Esophagus (tissue), 2 donors: ENCODE measurements around the gene VARS2. TPM values are rescaled to one million over a fixed set of nuclear protein-coding genes. Genes with fewer than 3 reads are reported as not detected.

Experiments used
- H3K27ac ChIP-seq, 2 donors: one replicate each; pipeline ENCODE4 v1.5.1; 2013; ENCODE audit warnings: low read depth in 2 of 2, mild to moderate bottlenecking in 2 of 2, inconsistent platforms in 1 of 2, low read length in 1 of 2, moderate library complexity in 1 of 2
- H3K27me3 ChIP-seq, 2 donors: one replicate each; pipeline ENCODE4 v1.6.1; 2013; ENCODE audit warnings: low read length in 2 of 2, control low read depth in 1 of 2, mild to moderate bottlenecking in 1 of 2; ENCODE audit not compliant: insufficient read depth in 2 of 2, control insufficient read depth in 1 of 2
- H3K36me3 ChIP-seq, 2 donors: one replicate each; pipeline ENCODE4 v1.6.1; 2013; ENCODE audit warnings: low read length in 1 of 2; ENCODE audit not compliant: control insufficient read depth in 2 of 2, insufficient read depth in 2 of 2
- H3K4me1 ChIP-seq, 2 donors: one replicate each; pipeline ENCODE4 v1.6.1; 2013; ENCODE audit warnings: low read length in 1 of 2; ENCODE audit not compliant: control insufficient read depth in 2 of 2, insufficient read depth in 2 of 2
- H3K4me3 ChIP-seq, 2 donors: one replicate each; pipeline ENCODE4 v1.5.1; 2013; ENCODE audit warnings: low read length in 2 of 2, mild to moderate bottlenecking in 2 of 2, low read depth in 1 of 2, moderate library complexity in 1 of 2
- H3K9me3 ChIP-seq, 2 donors: one replicate each; pipeline ENCODE4 v1.6.1; 2013; ENCODE audit warnings: mild to moderate bottlenecking in 2 of 2, low read depth in 1 of 2, low read length in 1 of 2, moderate library complexity in 1 of 2; ENCODE audit not compliant: control insufficient read depth in 2 of 2, insufficient read depth in 1 of 2
- WGBS, 2 donors: extraction: QIAGEN DNeasy Blood & Tissue Kit; methylation state at CpG; one replicate each; pipeline ENCODE4 v1.1.7; 2013; 5-methylcytosine and 5-hydroxymethylcytosine counted together
- polyA plus RNA-seq, 2 donors: library from polyadenylated mRNA; stranded (reverse); fragments of 200-250 nt; gene quantifications; one replicate each; pipeline ENCODE4 v1.2.3, GENCODE V29; 2013
- donor health status: healthy with polysubstance abuse.
- donor health status: Bipolar disorder and iron deficiency.

The VARS2 gene
- polyA plus RNA-seq, 2 donors: 30.0 to 81.5 TPM

DNA sequence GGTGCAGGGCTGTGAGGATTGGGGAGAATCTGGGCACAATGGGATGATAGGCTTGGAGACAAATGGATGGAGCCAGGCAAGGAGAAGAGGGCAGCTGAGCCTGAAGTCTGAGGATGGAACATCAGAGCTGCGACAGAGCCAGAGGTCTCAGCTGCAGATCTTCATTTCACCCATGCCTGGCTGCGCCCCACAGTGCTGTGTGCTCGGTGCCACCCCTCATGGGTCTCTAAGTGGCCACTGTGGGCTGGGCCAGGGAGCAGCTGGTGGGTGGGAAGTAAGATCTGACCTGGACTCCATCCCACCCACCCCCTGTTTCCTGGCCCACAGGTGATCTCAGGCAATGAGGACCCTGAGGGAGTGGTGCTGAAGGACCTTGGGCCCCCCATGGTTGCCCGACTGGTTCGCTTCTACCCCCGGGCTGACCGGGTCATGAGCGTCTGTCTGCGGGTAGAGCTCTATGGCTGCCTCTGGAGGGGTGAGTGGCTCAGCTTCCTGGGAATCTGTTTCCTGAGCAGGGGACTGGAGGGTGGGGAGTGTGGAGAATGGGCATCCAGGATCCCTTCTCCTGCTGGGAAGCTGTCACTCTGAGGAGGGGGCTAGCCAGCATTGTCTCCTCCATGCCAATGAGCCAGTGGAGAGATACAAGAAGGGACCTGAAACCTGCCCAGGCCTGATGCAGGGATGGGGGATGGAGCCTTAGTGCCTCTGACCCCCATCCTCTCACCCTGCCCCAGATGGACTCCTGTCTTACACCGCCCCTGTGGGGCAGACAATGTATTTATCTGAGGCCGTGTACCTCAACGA, 23.2 kb upstream of the VARS2 start:
- H3K9me3 ChIP-seq: no peaks in the 10 kb centered on the region
- WGBS, 2 donors: 72 to 83% methylated on average over 12 of the region's 12 CpGs
- H3K27ac ChIP-seq: peak overlapping the region in 1 of 2 donors; percentile 35
- H3K36me3 ChIP-seq: peaks cover 3 to 65% of the 10 kb centered on the region in 2 donors
- H3K4me3 ChIP-seq: no peak overlapping the region
- no peaks in the 10 kb centered on the region for H3K27me3 ChIP-seq
- peaks cover 2 to 12% of the 10 kb centered on the region in 2 donors for H3K4me1 ChIP-seq

DNA sequence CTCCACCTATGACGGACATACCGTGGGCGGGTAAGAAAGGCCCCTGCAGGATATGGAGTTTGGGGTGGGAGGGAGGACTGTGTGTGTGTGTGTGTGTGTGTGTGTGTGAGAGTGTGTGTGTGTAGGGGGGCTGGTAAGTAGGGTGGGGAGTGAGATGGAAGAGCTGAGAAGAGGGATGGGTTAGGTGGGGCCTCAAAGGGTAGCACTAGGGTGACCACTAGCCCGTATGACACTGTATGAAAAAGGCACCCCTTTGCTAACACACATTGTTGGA, 22.7 kb upstream of the VARS2 start:
- Histone ChIP-seq H3K36me3 (peaks cover 3 to 68% of the 10 kb centered on the region in 2 donors), H3K27ac (no peak overlapping the region), H3K9me3 (no peaks in the 10 kb centered on the region), H3K4me3 (no peak overlapping the region), H3K4me1 (peaks cover 2 to 10% of the 10 kb centered on the region in 2 donors), H3K27me3 (no peaks in the 10 kb centered on the region)
- WGBS, 2 donors: 85 to 86% methylated on average over 4 of the region's 4 CpGs

DNA sequence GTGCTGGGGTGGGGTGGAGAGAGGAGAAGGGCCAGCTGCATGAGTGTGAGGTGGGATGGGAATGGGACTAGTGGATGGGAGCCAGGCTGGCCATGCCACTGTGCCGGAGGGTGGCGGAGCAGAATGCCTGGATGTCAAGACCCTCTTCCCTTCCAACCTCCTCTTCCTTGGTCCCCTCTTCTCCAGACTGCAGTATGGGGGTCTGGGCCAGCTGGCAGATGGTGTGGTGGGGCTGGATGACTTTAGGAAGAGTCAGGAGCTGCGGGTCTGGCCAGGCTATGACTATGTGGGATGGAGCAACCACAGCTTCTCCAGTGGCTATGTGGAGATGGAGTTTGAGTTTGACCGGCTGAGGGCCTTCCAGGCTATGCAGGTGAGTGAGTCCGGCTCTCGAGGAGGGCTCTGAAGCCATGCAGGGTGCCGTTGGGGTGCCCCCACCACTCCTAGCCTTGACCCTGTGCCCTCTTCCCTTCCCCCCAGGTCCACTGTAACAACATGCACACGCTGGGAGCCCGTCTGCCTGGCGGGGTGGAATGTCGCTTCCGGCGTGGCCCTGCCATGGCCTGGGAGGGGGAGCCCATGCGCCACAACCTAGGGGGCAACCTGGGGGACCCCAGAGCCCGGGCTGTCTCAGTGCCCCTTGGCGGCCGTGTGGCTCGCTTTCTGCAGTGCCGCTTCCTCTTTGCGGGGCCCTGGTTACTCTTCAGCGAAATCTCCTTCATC, 22.1 kb upstream of the VARS2 start:
- H3K36me3 ChIP-seq: peaks cover 3 to 74% of the 10 kb centered on the region in 2 donors
- H3K9me3 ChIP-seq: no peaks in the 10 kb centered on the region
- H3K27me3 ChIP-seq: no peaks in the 10 kb centered on the region
- H3K27ac ChIP-seq: no peak overlapping the region
- WGBS, 2 donors: 89 to 91% methylated on average over 15 to 21 of the region's 21 CpGs
- no peak overlapping the region for H3K4me3 ChIP-seq
- peaks cover 0 to 9% of the 10 kb centered on the region in 2 donors for H3K4me1 ChIP-seq

DNA sequence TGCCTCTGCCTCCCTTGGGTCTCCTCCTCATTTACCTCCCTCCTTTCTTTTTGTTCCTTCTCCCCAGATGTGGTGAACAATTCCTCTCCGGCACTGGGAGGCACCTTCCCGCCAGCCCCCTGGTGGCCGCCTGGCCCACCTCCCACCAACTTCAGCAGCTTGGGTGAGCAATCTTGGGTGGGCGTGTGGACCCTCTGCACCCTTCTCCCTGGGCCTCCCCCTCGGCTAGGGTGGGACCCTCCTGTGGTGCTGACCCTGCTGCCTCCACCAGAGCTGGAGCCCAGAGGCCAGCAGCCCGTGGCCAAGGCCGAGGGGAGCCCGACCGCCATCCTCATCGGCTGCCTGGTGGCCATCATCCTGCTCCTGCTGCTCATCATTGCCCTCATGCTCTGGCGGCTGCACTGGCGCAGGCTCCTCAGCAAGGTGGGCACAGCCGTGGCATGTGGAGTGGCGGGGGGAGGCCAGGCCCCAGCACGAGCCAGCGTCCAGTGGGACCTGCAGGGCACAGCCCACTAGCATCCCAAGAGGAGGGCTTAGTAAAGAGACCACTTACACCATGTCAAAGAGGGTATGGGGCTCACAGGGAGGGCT, 20.9 kb upstream of the VARS2 start:
- Histone ChIP-seq H3K36me3 (peaks cover 6 to 84% of the 10 kb centered on the region in 2 donors), H3K4me1 (peaks cover 0 to 9% of the 10 kb centered on the region in 2 donors), H3K9me3 (no peaks in the 10 kb centered on the region), H3K27ac (no peak overlapping the region), H3K27me3 (no peaks in the 10 kb centered on the region), H3K4me3 (no peak overlapping the region)
- 83 to 89% methylated on average over 15 to 16 of the region's 16 CpGs for whole genome bisulfite sequencing, 2 donors

DNA sequence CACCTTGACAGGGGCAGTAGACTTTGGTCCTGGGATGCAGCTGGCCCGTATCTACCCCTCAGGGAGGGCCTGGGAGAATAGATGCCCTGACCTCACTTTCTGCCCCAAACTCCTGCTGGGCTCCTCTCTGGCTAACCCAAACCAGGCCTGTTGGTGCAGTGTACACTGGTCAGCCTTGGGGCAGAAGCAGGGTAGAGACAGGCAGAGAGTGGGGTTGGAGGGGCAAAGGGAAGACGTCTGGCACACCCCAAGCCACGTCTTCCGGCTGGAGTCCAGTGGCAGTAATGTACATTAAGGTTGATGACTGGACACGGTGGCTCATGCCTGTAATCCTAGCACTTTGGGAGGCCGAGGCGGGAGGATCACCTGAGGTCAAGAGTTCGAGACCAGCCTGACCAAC, 20.4 kb upstream of the VARS2 start:
- peaks cover 10 to 86% of the 10 kb centered on the region in 2 donors for H3K36me3 ChIP-seq
- WGBS, 2 donors: 89 to 90% methylated on average over 8 of the region's 8 CpGs

DNA sequence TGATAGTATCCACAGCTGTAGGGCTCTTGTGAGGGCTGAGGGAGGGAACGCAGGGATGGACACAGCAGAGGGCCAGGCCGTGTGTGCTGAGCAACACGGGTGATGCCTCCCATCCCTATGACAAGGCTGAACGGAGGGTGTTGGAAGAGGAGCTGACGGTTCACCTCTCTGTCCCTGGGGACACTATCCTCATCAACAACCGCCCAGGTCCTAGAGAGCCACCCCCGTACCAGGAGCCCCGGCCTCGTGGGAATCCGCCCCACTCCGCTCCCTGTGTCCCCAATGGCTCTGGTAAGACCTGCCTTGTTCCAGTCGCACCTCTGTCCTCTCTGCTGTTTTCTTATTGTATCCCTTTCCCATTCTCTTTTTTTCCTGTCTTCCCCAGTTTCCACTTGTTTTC, 19.7 kb upstream of the VARS2 start:
- H3K36me3 ChIP-seq: peaks cover 17 to 87% of the 10 kb centered on the region in 2 donors
- no peak overlapping the region for H3K4me3 ChIP-seq
- no peaks in the 10 kb centered on the region for H3K27me3 ChIP-seq
- no peaks in the 10 kb centered on the region for H3K9me3 ChIP-seq
- H3K4me1 ChIP-seq: peaks cover 0 to 9% of the 10 kb centered on the region in 2 donors
- WGBS, 2 donors: 86 to 91% methylated on average over 12 of the region's 12 CpGs
- H3K27ac ChIP-seq: no peak overlapping the region

More for the DNA sequence above, 20.4 kb upstream of the VARS2 start:
- H3K27ac ChIP-seq: no peak overlapping the region
- H3K27me3 ChIP-seq: no peaks in the 10 kb centered on the region
- no peaks in the 10 kb centered on the region for H3K9me3 ChIP-seq
- H3K4me3 ChIP-seq: no peak overlapping the region
- H3K4me1 ChIP-seq: peaks cover 0 to 9% of the 10 kb centered on the region in 2 donors

DNA sequence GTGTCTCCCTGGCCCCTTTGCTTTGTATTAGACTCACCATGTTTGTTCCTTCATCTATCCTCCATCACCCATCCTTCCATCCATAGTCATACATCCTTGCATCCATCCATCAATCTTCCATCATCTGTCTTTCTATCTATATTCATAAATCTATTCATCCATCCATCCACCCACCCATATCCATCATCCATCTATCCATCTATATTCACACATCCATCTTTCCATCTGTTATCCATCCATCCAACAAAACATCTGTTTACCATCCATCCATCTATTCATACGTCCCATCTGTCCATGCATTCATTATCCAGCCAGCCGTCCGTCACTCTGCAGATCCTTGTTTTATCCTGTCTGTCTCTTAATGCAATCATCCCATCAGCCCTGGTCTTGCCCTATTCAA, 19.1 kb upstream of the VARS2 start:
- WGBS, 2 donors: 89% methylated on average over 3 of the region's 3 CpGs
- H3K36me3 ChIP-seq: peaks cover 21 to 86% of the 10 kb centered on the region in 2 donors
- peaks cover 0 to 6% of the 10 kb centered on the region in 2 donors for H3K4me1 ChIP-seq
- H3K4me3 ChIP-seq: no peak overlapping the region
- no peaks in the 10 kb centered on the region for H3K27me3 ChIP-seq
- no peaks in the 10 kb centered on the region for H3K9me3 ChIP-seq
- H3K27ac ChIP-seq: no peak overlapping the region

DNA sequence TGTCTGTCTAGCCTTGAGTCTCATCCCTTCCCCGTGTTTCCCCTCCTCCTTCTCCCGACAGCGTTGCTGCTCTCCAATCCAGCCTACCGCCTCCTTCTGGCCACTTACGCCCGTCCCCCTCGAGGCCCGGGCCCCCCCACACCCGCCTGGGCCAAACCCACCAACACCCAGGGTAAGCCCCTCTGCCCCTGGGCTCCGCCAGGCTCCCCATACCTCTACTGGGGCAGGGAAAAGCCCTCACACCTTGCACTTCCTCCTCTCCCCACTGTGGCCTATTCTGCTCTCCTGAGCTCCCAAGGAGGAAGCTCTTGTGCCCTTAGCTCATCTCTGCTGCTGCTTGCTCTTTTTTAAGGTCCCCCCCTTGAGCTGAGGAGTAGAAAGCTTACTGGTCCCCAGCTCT, 18.7 kb upstream of the VARS2 start:
- 73 to 75% methylated on average over 10 of the region's 10 CpGs for WGBS, 2 donors
- Histone ChIP-seq H3K9me3 (no peaks in the 10 kb centered on the region), H3K4me3 (no peak overlapping the region), H3K27me3 (no peaks in the 10 kb centered on the region), H3K27ac (no peak overlapping the region), H3K4me1 (peaks cover 0 to 3% of the 10 kb centered on the region in 2 donors), H3K36me3 (peaks cover 21 to 86% of the 10 kb centered on the region in 2 donors)

DNA sequence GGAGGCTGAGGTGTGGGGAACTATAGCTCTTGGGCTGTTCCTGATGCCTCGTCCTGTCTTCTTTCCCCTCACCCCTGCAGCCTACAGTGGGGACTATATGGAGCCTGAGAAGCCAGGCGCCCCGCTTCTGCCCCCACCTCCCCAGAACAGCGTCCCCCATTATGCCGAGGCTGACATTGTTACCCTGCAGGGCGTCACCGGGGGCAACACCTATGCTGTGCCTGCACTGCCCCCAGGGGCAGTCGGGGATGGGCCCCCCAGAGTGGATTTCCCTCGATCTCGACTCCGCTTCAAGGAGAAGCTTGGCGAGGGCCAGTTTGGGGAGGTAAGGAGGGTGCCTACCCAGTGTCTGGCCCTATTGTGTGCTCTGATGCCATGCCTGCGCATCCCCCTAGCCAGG, 17.5 kb upstream of the VARS2 start:
- no peaks in the 10 kb centered on the region for H3K9me3 ChIP-seq
- 90% methylated on average over 13 of the region's 13 CpGs for WGBS, 2 donors

More for the DNA sequence above, 17.5 kb upstream of the VARS2 start:
- no peak overlapping the region for H3K27ac ChIP-seq
- H3K4me3 ChIP-seq: no peak overlapping the region
- H3K4me1 ChIP-seq: no peaks in the 10 kb centered on the region
- peaks cover 21 to 74% of the 10 kb centered on the region in 2 donors for H3K36me3 ChIP-seq
- no peaks in the 10 kb centered on the region for H3K27me3 ChIP-seq
